Measurements from ENCODE around the gene CLDND2. TPM values are rescaled to one million over a fixed set of nuclear protein-coding genes. Genes with fewer than 3 reads are reported as not detected.

Gene CLDND2
- total RNA-seq, 6 donors from 2014 or later, result 0.89 to 3.0 (median 1.7) TPM; not detected in 3

DNA sequence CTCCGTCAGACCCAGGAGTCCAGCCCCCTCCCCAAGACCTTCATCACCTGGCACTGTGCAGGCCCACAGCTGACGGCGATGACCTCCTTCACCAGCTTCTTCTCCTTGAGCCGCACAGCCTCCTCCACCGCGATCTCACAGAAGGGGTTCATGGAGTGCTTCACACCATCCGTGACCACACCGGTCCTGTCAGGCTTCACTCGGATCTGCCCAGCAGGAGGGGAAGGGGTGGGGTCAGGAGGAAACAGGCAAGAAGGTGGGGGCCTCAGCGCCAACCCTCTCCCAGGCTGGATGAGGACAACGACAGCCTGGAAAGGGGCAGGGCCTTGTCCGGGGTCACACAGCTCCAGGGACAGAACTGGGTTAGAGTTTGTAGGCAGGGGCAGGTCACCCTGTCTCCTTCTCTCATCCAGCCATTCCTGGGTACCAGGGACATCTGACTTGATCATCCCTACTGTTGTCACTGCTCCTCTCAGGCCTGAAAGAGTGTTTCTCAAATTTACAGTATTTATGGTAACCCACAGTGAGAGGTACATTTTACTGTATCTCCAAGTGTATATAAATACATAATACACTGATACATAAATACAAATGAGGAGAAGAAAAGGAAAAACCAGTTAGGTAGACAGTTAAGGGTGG is 14.6 kb downstream of the CLDND2 start:
- Histone ChIP-seq H3K27ac (no peak overlapping the region), H3K4me1 (no peaks in the 10 kb centered on the region), H3K4me3 (no peak overlapping the region), H3K36me3 (peaks cover 0 to 37% (median 29%) of the 10 kb centered on the region in 4 donors), H3K9me3 (no peaks in the 10 kb centered on the region), H3K27me3 (no peaks in the 10 kb centered on the region)
- TF ChIP-seq POLR2AphosphoS5 (IDR thresholded peaks at IDR 0.05), result no peak
- no peak for TF ChIP-seq EP300 (IDR thresholded peaks at IDR 0.05)
- TF ChIP-seq, protein P1, sequence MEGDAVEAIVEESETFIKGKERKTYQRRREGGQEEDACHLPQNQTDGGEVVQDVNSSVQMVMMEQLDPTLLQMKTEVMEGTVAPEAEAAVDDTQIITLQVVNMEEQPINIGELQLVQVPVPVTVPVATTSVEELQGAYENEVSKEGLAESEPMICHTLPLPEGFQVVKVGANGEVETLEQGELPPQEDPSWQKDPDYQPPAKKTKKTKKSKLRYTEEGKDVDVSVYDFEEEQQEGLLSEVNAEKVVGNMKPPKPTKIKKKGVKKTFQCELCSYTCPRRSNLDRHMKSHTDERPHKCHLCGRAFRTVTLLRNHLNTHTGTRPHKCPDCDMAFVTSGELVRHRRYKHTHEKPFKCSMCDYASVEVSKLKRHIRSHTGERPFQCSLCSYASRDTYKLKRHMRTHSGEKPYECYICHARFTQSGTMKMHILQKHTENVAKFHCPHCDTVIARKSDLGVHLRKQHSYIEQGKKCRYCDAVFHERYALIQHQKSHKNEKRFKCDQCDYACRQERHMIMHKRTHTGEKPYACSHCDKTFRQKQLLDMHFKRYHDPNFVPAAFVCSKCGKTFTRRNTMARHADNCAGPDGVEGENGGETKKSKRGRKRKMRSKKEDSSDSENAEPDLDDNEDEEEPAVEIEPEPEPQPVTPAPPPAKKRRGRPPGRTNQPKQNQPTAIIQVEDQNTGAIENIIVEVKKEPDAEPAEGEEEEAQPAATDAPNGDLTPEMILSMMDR (IDR thresholded peaks at IDR 0.05), result no peak
- WGBS, 2 donors, result 67 to 79% methylated on average over 8 to 12 of the region's 12 CpGs
- ATAC-seq (ENCODE audit: low FRiP score in 2 of 2), result no peak
- no peak for DNase-seq

DNA sequence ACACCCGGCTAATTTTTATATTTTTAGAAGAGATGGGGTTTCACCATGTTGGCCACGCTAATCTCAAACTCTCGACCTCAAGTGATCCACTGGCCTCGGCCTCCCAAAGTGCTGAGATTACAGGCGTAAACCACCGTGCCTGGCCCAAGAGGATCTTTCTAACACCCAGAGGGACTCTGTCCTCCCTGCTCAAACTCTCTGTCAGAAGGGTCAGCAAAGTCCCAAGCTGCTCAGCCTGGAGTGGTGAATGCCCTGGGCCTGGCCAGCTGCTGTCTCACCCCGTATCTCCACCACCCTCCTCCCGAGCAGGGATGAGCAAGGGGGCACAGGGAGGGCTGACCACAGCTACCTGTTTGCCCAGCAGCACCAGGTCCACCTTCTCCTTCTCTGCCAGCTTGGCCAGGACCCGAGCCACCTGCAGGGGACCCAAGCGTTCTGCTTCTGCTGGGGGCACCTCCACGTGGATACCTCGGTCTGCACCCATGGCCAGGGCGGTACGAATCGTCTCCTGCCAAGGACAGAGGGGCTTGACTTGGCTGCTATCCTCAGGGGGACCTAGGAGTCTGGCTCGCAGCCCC is 15.9 kb downstream of the CLDND2 start:
- Histone ChIP-seq H3K9me3 (no peaks in the 10 kb centered on the region), H3K4me1 (no peaks in the 10 kb centered on the region), H3K36me3 (peaks cover 3 to 48% (median 29%) of the 10 kb centered on the region in 4 donors), H3K27ac (no peak overlapping the region), H3K4me3 (no peak overlapping the region), H3K27me3 (no peaks in the 10 kb centered on the region)
- no peak for ATAC-seq (ENCODE audit: low FRiP score in 2 of 2)
- TF ChIP-seq EP300 (IDR thresholded peaks at IDR 0.05) (no peak), POLR2AphosphoS5 (IDR thresholded peaks at IDR 0.05) (no peak), POLR2A (IDR thresholded peaks at IDR 0.05) (no peak)
- TF ChIP-seq, protein P1 (IDR thresholded peaks at IDR 0.05), result no peak
- no peak for DNase-seq
- 96 to 97% methylated on average over 7 to 16 of the region's 16 CpGs for WGBS, 2 donors

DNA sequence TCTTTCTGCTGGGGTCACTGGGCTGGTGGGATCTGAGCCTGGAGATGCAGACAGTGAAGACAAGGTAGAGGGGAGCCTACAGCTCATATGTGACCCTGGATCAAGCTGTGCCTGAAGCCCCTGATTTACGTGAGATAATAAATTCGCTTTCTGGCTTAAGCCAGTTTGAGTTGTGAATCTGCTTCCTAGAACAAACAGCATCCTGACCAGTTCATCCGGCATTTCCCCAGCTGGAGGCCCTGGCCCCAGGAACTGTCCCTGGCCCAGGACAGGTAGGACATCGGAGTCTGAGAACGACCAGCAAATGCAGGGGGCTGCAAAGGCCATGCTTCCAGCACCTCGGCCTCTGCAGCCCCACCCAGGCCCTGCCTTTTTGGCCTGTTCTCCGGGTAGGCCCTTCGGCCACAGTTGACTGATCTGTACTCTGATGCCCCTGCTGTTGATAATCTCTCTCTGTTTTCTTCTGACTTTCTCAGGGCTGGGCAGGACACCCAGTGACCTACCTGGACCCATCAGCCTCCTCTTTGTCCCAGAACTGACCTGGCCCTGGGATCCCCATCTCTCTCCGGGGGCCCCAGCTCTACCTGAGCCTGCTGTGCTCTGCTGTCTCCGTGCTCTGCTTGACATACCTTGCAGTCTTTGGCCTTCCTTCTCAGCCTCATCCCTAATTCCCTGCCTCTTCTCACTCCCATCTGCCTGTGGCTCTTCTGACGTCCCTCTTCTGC is 17.4 kb downstream of the CLDND2 start:
- no peak for ATAC-seq (ENCODE audit: low FRiP score in 2 of 2)
- no peak for DNase-seq
- no peaks in the 10 kb centered on the region for H3K27me3 ChIP-seq
- H3K4me3 ChIP-seq, result no peak overlapping the region
- H3K4me1 ChIP-seq, result no peaks in the 10 kb centered on the region
- no peak overlapping the region for H3K27ac ChIP-seq
- H3K9me3 ChIP-seq, result no peaks in the 10 kb centered on the region
- peaks cover 3 to 63% (median 35%) of the 10 kb centered on the region in 4 donors for H3K36me3 ChIP-seq
- WGBS, 2 donors, result 94 to 95% methylated on average over 11 of the region's 11 CpGs
- no peak for TF ChIP-seq POLR2AphosphoS5 (IDR thresholded peaks at IDR 0.05)
- no peak for TF ChIP-seq POLR2A (IDR thresholded peaks at IDR 0.05)
- TF ChIP-seq, protein P1 (IDR thresholded peaks at IDR 0.05), result no peak
- TF ChIP-seq EP300 (IDR thresholded peaks at IDR 0.05), result no peak

DNA sequence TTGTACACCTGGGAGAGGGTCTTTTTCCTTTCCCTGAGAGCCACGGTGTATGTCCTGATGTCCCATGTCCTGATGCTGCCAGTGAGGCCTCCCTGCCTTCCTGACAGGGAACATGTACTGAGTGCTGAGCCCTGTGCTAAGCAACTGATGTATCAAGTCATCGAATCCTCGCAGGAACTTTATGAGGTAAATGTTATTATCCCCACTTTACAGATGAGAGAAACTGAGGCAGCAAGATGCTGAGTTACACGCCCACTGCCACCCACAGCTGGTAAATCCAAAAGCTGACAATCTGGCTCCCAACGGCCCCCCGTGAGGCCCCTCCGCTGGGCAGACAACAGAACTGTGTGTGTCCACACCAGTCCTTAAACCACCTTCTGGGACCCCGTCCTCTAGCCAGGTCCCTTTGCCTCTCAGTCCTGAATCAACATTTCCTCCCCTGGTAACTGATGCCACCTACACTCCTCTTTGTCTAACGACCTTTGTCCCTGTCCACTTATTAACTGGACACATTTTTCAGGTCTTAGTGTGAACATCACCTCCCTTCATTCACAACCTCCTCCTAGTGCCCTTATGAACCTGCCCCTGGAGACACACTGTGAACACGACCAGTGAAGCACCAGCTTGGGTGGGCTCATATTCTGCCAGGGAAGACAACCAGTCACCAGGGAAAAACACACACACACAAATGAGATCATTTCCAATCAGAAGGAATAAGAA is 21.4 kb downstream of the CLDND2 start:
- TF ChIP-seq EP300 (IDR thresholded peaks at IDR 0.05), result no peak
- no peak for TF ChIP-seq POLR2AphosphoS5 (IDR thresholded peaks at IDR 0.05)
- TF ChIP-seq POLR2A (IDR thresholded peaks at IDR 0.05), result no peak
- TF ChIP-seq, protein P1 (IDR thresholded peaks at IDR 0.05), result no peak
- no peaks in the 10 kb centered on the region for H3K4me1 ChIP-seq
- 80 to 93% methylated on average over 7 to 10 of the region's 10 CpGs for WGBS, 2 donors
- no peak for DNase-seq
- peaks cover 7 to 72% (median 41%) of the 10 kb centered on the region in 4 donors for H3K36me3 ChIP-seq
- H3K4me3 ChIP-seq, result no peak overlapping the region
- H3K27ac ChIP-seq, result no peak overlapping the region
- no peaks in the 10 kb centered on the region for H3K27me3 ChIP-seq
- H3K9me3 ChIP-seq, result no peaks in the 10 kb centered on the region
- no peak for ATAC-seq (ENCODE audit: low FRiP score in 2 of 2)

Measured in upper lobe of left lung (tissue), 6 donors.